IMR-90 (cell line): ENCODE results near the gene ADAMTS17. TPM values are rescaled to one million over a fixed set of nuclear protein-coding genes. Genes with fewer than 3 reads are reported as not detected.

Source experiments
- ATAC-seq: fragments of 200-7000 bp; cut with Tn5 transposase; 2 replicates; pipeline ENCODE4 v1.9.1; 2020; ENCODE audit warnings: low read depth, mild to moderate bottlenecking, moderate library complexity
- BruUV-seq: library from RNA; stranded (reverse); fragments of 400-500 nt; replicated peaks from 2 replicates; lab custom pipeline; 2021; lab: Mats Ljungman, UMichigan
- CTCF ChIA-PET: fragments of 300-600 bp; formaldehyde crosslinking; extraction: SDS; loops from one replicate; lab custom pipeline; 2021; ENCODE audit warnings: antibody characterized with exemption; lab: Yijun Ruan, JAX
- POLR2A ChIA-PET: fragments of 300-600 bp; sonication (Branson Sonifier 250); formaldehyde crosslinking; loops from one replicate; lab custom pipeline; 2022; ENCODE audit warnings: antibody characterized with exemption; ENCODE audit not compliant: unreplicated experiment; lab: Charles Lee
- DNase-seq: peaks from one replicate; pipeline ENCODE4 v3.0.0; 2013
- H2AFZ ChIP-seq: replicated peaks from 2 replicates; pipeline ENCODE3; 2013; ENCODE audit warnings: low read length, mild to moderate bottlenecking; ENCODE audit not compliant: poor library complexity
- H2AK5ac ChIP-seq: 2 replicates; pipeline ENCODE4 v1.6.1; 2013; ENCODE audit warnings: low read depth, low read length, inconsistent platforms
- H2AK9ac ChIP-seq: replicated peaks from 2 replicates; pipeline ENCODE3; 2013; ENCODE audit warnings: mild to moderate bottlenecking, low read depth, low read length, moderate library complexity; ENCODE audit not compliant: poor library complexity
- H2BK120ac ChIP-seq: 2 replicates; pipeline ENCODE4 v1.6.1; 2013; ENCODE audit warnings: low read depth, low read length, inconsistent platforms
- H2BK15ac ChIP-seq: 3 replicates; pipeline ENCODE4 v1.6.1; 2013; ENCODE audit warnings: low read depth, low read length, inconsistent platforms
- H2BK20ac ChIP-seq: 2 replicates; pipeline ENCODE4 v1.6.1; 2013; ENCODE audit warnings: low read depth, mild to moderate bottlenecking, inconsistent platforms, low read length, moderate library complexity
- H2BK5ac ChIP-seq: 2 replicates; pipeline ENCODE4 v1.6.1; 2013; ENCODE audit warnings: mild to moderate bottlenecking, low read depth, low read length, inconsistent platforms; ENCODE audit not compliant: poor library complexity, severe bottlenecking
- H3K14ac ChIP-seq: replicated peaks from 2 replicates; pipeline ENCODE4 v1.6.1; 2013; ENCODE audit warnings: low read depth, low read length, inconsistent platforms
- H3K18ac ChIP-seq: 2 replicates; pipeline ENCODE4 v1.6.1; 2013; ENCODE audit warnings: low read depth, low read length, control low read depth
- H3K23ac ChIP-seq: 2 replicates; pipeline ENCODE4 v1.6.1; 2013; ENCODE audit warnings: low read depth, low read length, inconsistent platforms
- H3K27ac ChIP-seq: 2 replicates; pipeline ENCODE4 v1.5.1; 2013; ENCODE audit warnings: mild to moderate bottlenecking, control low read depth, low read length; ENCODE audit not compliant: insufficient read depth
- H3K27me3 ChIP-seq: 2 replicates; pipeline ENCODE4 v1.6.1; 2013; ENCODE audit warnings: low read length; ENCODE audit not compliant: control insufficient read depth, insufficient read depth
- H3K36me3 ChIP-seq: 2 replicates; pipeline ENCODE4 v1.6.1; 2013; ENCODE audit warnings: low read length, mixed read lengths; ENCODE audit not compliant: control insufficient read depth, insufficient read depth
- H3K4ac ChIP-seq: 2 replicates; pipeline ENCODE4 v1.6.1; 2013; ENCODE audit warnings: low read depth, low read length, inconsistent platforms
- H3K4me1 ChIP-seq: 2 replicates; pipeline ENCODE4 v1.6.1; 2013; ENCODE audit warnings: low read length, mixed read lengths; ENCODE audit not compliant: control insufficient read depth, insufficient read depth
- H3K4me2 ChIP-seq: 2 replicates; pipeline ENCODE4 v1.6.1; 2013; ENCODE audit warnings: low read depth, mild to moderate bottlenecking, control low read depth, low read length, moderate library complexity
- H3K4me3 ChIP-seq: 2 replicates; pipeline ENCODE4 v1.5.1; 2013; ENCODE audit warnings: low read depth, mild to moderate bottlenecking, control low read depth, low read length, moderate library complexity; ENCODE audit not compliant: insufficient read depth
- H3K56ac ChIP-seq: 2 replicates; pipeline ENCODE4 v1.6.1; 2013; ENCODE audit warnings: low read length, inconsistent platforms; ENCODE audit not compliant: insufficient read depth; ENCODE audit errors: extremely low read depth
- H3K79me1 ChIP-seq, 2 experiments: 2 replicates each; pipeline ENCODE4 v1.6.1; 2013; ENCODE audit warnings: low read length in 2 of 2, inconsistent platforms in 1 of 2, low read depth in 1 of 2
- H3K9ac ChIP-seq: 2 replicates; pipeline ENCODE4 v1.6.1; 2013; ENCODE audit warnings: low read depth, low read length, control low read depth
- H3K9me1 ChIP-seq: 2 replicates; pipeline ENCODE4 v1.6.1; 2013; ENCODE audit warnings: low read length, inconsistent platforms; ENCODE audit not compliant: insufficient read depth
- H3K9me3 ChIP-seq: 2 replicates; pipeline ENCODE4 v1.6.1; 2013; ENCODE audit warnings: low read length; ENCODE audit not compliant: control insufficient read depth, insufficient read depth
- H4K20me1 ChIP-seq: 2 replicates; pipeline ENCODE4 v1.6.1; 2013; ENCODE audit warnings: low read length, inconsistent platforms; ENCODE audit not compliant: insufficient read depth
- H4K5ac ChIP-seq: 2 replicates; pipeline ENCODE4 v1.6.1; 2013; ENCODE audit warnings: mild to moderate bottlenecking, low read depth, low read length, control low read depth
- H4K8ac ChIP-seq, 2 experiments: 2 replicates each; pipeline ENCODE4 v1.6.1; 2013; ENCODE audit warnings: low read depth in 2 of 2, low read length in 2 of 2, control low read depth in 1 of 2, inconsistent platforms in 1 of 2
- H4K91ac ChIP-seq: 2 replicates; pipeline ENCODE4 v1.6.1; 2013; ENCODE audit warnings: low read depth, low read length, inconsistent platforms; ENCODE audit not compliant: insufficient read depth
- BHLHE40 ChIP-seq: fragments of 150-350 bp; IDR thresholded peaks from 2 replicates; pipeline ENCODE4 v1.6.1; 2016; ENCODE audit warnings: mild to moderate bottlenecking, low read depth, low read length
- CEBPB ChIP-seq: IDR thresholded peaks from 2 replicates; pipeline ENCODE4 v1.6.1; 2012; ENCODE audit warnings: low read depth, low read length, improper control_type of control experiment
- CHD1 ChIP-seq: IDR thresholded peaks from 2 replicates; pipeline ENCODE4 v1.6.1; 2012; ENCODE audit warnings: low read depth, low read length, improper control_type of control experiment
- CTCF ChIP-seq: conservative IDR thresholded peaks from 2 replicates; pipeline ENCODE4 v1.5.1; 2012; ENCODE audit warnings: mild to moderate bottlenecking, low read depth, low read length, improper control_type of control experiment
- ELK1 ChIP-seq: fragments of 150-350 bp; IDR thresholded peaks from 2 replicates; pipeline ENCODE4 v1.6.1; 2016; ENCODE audit warnings: low read depth, mild to moderate bottlenecking, low read length, moderate library complexity, borderline replicate concordance
- FOS ChIP-seq: fragments of 150-350 bp; IDR thresholded peaks from 2 replicates; pipeline ENCODE4 v1.6.1; 2016; ENCODE audit warnings: low read depth, low read length
- MAFK ChIP-seq: IDR thresholded peaks from 2 replicates; pipeline ENCODE4 v1.6.1; 2012; ENCODE audit warnings: low read depth, low read length, improper control_type of control experiment
- MXI1 ChIP-seq: IDR thresholded peaks from 2 replicates; pipeline ENCODE4 v1.6.1; 2012; ENCODE audit warnings: low read depth, mild to moderate bottlenecking, low read length, moderate library complexity, borderline replicate concordance
- POLR2A ChIP-seq: IDR thresholded peaks from 2 replicates; pipeline ENCODE4 v1.6.1; 2012; ENCODE audit warnings: mild to moderate bottlenecking, low read depth, low read length
- RCOR1 ChIP-seq: IDR thresholded peaks from 2 replicates; pipeline ENCODE4 v1.6.1; 2012; ENCODE audit warnings: mild to moderate bottlenecking, low read length, improper control_type of control experiment; ENCODE audit not compliant: insufficient replicate concordance
- SMC3 ChIP-seq: fragments of 150-350 bp; IDR thresholded peaks from 2 replicates; pipeline ENCODE4 v1.6.1; 2016; ENCODE audit warnings: low read depth, mild to moderate bottlenecking, antibody characterized with exemption, low read length, moderate library complexity
- USF2 ChIP-seq: fragments of 150-350 bp; IDR thresholded peaks from 2 replicates; pipeline ENCODE4 v1.6.1; 2017; ENCODE audit warnings: mild to moderate bottlenecking, antibody characterized with exemption, low read length, low read depth
- WGBS, 2 experiments: methylation state at CpG; one replicate each; pipeline versions ENCODE4 v1.1.5 to v1.1.7; 2013; ENCODE audit warnings: missing lambda C conversion rate in 2 of 2; ENCODE audit not compliant: insufficient read length in 1 of 2; ENCODE audit errors: extremely low coverage in 2 of 2; 5-methylcytosine and 5-hydroxymethylcytosine counted together
- dilution Hi-C: fragments of 300-500 bp; cut with HindIII; formaldehyde crosslinking; loops from one replicate; pipeline ENCODE4 v1.14.3; 2018; ENCODE audit warnings: low sequenced_read_pairs; ENCODE audit not compliant: unreplicated experiment
- in situ Hi-C: fragments of 300-500 bp; cut with MboI; formaldehyde crosslinking; loops from 3 replicates; pipeline ENCODE4 v1.14.3; 2019; ENCODE audit warnings: low sequenced_read_pairs, inconsistent platforms, mixed read lengths
- intact Hi-C: fragments of 100-400 bp; cut with micrococcal nuclease; formaldehyde crosslinking; loops from 2 replicates; pipeline ENCODE4 v1.10.0; 2022
- polyA plus RNA-seq, 3 experiments: library from polyadenylated mRNA; depleted of rRNA; stranded (reverse); fragments of >200 nt; gene quantifications; 2 replicates each; pipeline ENCODE4 v1.2.3, GENCODE V29; 2012; ENCODE audit warnings: low replicate concordance in 1 of 3
- total RNA-seq: library from RNA; depleted of rRNA; stranded (reverse); fragments of >200 nt; gene quantifications from 2 replicates; pipeline ENCODE4 v1.2.3, GENCODE V29; 2012

Gene ADAMTS17
- total and polyA plus RNA-seq, 2 of the 4 experiments (the other 2 are of a cell fraction) = 0.03 TPM; not detected in 1

GRCh38 chr15:99985878-99986277, 355.9 kb downstream of the ADAMTS17 start:
- H3K14ac ChIP-seq = no peak overlapping the region
- H3K9ac ChIP-seq = no peak overlapping the region
- H2AK5ac ChIP-seq = no peak overlapping the region
- no peaks in the 10 kb centered on the region for H4K20me1 ChIP-seq
- 88% methylated on average over 3 of the region's 4 CpGs; no CpG with 5 or more reads in 1 of the 2 experiments for WGBS, 2 experiments
- no peak overlapping the region for H2AFZ ChIP-seq
- no peak overlapping the region for H4K91ac ChIP-seq
- H3K4me3 ChIP-seq = no peak overlapping the region
- DNase-seq (no peak), ATAC-seq (no peak)
- intact Hi-C loops (no loop called here), dilution Hi-C loops (no loop called here), in situ Hi-C loops (no loop called here)
- H2BK20ac ChIP-seq = no peak overlapping the region
- no peak overlapping the region for H3K18ac ChIP-seq
- H3K23ac ChIP-seq = no peak overlapping the region
- no peak overlapping the region for H3K4me2 ChIP-seq
- H2BK15ac ChIP-seq = no peak overlapping the region
- H3K4ac ChIP-seq = no peak overlapping the region
- TF ChIP-seq FOS = no peak
- no peak for TF ChIP-seq CEBPB
- TF ChIP-seq CTCF = no peak
- TF ChIP-seq MXI1 = no peak
- no peak for TF ChIP-seq RCOR1
- no peak for TF ChIP-seq SMC3
- TF ChIP-seq MAFK = no peak
- TF ChIP-seq CHD1 = no peak
- TF ChIP-seq POLR2A = no peak
- TF ChIP-seq USF2 = no peak
- no peak for TF ChIP-seq BHLHE40
- no peak for TF ChIP-seq ELK1
- no peaks in the 10 kb centered on the region for H3K36me3 ChIP-seq
- no peaks in the 10 kb centered on the region for H3K9me1 ChIP-seq
- no peaks in the 10 kb centered on the region for H3K4me1 ChIP-seq
- no peak overlapping the region for H2BK5ac ChIP-seq
- ChIA-PET POLR2A (no interaction called here), CTCF (no interaction called here)
- H2AK9ac ChIP-seq = no peak overlapping the region
- no peak overlapping the region for H2BK120ac ChIP-seq
- no peaks in the 10 kb centered on the region for H3K79me1 ChIP-seq
- H4K5ac ChIP-seq = no peak overlapping the region
- H3K27me3 ChIP-seq = no peaks in the 10 kb centered on the region
- peaks cover 39% of the 10 kb centered on the region for H3K9me3 ChIP-seq
- no peak overlapping the region for H3K56ac ChIP-seq
- H3K27ac ChIP-seq = no peak overlapping the region
- H4K8ac ChIP-seq = no peak overlapping the region
- no TSS peak for BruUV-seq
